Lower leg skin (tissue), 3 donors: ENCODE data around the gene CDH13.

Experiments
- CTCF ChIP-seq, 3 donors: fragments of 450-650 bp; IDR thresholded peaks; one replicate each; pipeline ENCODE4 v1.5.1; 2016; ENCODE audit warnings: antibody characterized with exemption in 3 of 3, mild to moderate bottlenecking in 3 of 3, moderate library complexity in 2 of 3
- POLR2A ChIP-seq, 2 donors: fragments of 450-650 bp; IDR thresholded peaks; one replicate each; pipeline ENCODE4 v1.6.1; 2016 to 2017; ENCODE audit warnings: antibody characterized with exemption in 2 of 2, mild to moderate bottlenecking in 1 of 2, moderate library complexity in 1 of 2

DNA sequence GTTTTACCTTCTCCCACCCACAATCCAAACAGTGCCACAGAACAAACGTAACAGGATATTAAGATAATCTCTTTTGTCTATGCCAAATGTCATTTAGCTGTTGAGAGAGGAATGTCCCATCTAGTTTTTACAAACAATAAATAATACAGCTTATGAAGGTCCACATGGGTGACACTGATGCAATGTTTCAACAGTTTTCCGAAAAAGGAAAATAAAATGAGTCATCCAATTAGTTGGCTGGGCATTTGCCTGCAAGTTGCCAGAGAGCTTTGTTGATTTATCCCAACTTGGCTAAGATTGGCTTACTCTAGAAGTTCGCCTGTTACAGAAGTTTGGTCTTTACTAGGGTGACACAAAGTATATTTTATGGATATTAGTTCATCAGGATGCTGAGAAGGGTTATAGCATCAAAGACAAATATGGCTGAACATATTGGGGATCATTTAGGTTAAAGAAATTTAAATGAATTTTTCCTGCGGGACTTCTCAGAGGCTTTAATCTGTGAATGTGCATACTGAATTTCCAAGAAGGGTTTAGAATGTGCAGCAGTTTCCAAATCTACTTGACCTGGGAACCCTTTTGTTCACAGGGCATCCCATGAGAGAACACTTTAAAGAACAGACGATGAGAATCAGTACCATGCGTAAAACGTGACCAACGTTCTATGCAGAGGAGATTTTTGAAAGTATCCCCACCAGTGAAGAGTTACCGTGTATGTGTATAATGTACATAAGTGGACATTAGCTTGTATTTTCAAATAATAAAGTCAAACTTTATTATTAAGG is 73.1 kb downstream of the CDH13 start:
- TF ChIP-seq POLR2A (IDR thresholded peaks at IDR 0.05) (no peak), CTCF (IDR thresholded peaks at IDR 0.05) (no peak)
